GM18526 (cell line): ENCODE data around the gene EVL.

Experiments
- POLR2A ChIP-seq: IDR thresholded peaks from 3 replicates; pipeline ENCODE4 v1.6.1; 2011; ENCODE audit not compliant: insufficient read length; ENCODE audit errors: extremely low read depth

The EVL gene

DNA sequence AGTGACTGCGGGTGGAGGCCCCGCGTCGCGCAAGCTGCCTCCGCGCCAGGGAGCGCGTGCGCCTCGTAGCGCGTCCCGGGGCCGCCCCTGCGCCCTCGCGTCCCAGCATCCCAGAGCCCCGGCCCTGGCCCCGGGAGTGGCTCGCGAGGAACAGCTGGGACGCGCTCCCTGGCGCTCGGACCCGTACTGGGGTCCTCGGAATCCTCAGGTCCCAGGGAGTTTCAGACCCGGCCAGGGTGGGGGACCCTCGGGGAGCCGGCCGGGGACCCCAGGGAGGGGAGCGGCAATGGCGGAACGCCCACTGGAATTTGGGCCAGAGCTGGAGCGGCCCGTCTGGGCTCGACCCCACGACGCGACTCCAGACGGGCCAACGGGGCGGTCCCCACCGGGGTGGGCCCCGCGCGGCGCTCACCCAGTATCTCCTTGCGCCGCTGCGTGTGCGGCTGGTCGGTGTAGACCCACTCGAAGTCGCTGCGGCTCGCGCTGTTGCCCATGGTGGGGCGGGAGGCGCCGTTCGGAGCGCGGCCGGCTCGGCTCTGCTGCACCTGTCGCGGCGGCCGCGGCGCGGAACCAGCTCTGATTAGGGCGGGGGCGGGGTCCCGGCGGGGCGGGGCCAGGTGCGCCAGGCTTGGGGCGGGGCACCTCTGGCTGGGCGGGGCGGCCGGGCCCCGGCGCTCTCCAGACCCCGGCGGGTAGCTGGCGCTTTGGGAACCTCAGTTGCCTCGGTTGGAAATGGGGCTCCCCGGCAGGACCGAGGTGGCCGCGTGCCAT lies 94.1 kb downstream of the EVL start, which contains the start of gene DEGS2:
Gene DEGS2, minus strand, starts transcription at position 552 of the 771 bp plus-strand sequence. Its CDS starts 58 bp downstream, at position 494.
- no peak for TF ChIP-seq POLR2A

DNA sequence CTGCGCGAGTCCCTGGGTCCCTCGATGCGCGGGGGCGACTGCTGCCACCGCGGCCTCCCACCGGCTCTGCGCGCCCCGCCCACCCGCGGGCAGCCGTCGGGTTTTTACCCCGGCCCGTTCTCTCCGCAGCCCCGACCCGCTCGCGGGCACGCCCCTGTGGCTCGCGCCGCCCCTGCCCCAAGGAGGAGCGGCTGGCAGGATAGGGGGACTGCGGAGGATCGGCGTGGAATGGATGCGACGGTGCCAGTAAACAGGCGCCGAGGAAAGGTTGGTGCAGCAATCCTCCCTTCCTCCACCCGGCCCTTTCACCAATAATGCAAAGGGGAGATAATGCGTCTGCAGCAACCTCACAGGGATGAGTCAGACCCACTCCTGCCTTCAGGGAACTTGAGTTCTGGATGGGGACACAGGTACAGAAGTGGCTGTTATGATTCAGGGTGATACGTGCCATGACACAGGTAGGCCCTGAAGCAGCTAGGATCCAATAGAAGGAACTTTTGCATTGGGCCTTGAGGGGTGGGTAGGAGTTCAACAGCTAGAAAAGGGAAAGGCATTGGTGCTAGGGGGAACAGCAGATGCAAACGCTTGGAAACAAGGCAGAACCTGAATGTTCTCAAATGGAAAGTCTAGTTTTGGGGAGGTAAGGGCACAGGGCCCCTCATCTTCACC lies 94.8 kb downstream of the EVL start:
- no peak for TF ChIP-seq POLR2A

DNA sequence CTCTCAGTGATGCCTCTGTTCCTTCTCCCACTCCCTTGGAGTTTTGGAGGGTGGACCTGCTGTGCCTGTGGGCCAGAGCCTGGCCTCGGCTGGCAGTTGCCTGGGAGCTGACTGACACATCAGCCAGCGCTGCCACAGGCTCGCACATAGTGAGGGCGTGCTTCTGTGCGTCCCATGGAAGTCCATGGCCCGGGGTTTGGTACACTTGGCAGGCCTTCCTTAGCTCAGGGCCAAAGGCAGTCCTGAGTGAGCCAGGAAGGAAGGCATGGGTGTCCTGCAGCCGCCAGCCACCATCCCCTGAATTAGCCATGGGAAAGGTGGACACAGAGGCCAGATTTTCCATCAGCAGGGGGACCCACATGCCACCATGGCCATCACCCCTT lies 95.3 kb downstream of the EVL start:
- no peak for TF ChIP-seq POLR2A

DNA sequence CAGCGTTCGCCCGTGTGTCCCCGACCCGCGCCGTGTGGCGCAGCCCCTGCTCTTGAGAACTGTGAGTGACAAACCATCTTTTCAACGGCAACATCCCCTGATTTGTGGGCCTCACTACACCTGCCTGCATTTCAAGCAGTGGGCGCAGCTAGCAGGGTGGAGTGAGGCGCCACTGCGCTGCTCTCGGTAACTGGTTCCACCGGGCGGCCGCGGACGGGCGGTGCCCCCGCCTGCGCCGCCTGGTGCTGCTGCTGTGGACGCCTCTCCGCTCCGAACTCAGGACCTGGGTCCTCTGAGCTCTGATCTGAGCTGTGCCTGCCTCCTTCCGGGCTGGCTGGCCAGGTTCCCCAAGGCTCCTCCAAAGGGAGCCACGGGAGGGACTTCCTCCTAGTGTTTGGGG lies 100.2 kb downstream of the EVL start:
- TF ChIP-seq POLR2A, result no peak

DNA sequence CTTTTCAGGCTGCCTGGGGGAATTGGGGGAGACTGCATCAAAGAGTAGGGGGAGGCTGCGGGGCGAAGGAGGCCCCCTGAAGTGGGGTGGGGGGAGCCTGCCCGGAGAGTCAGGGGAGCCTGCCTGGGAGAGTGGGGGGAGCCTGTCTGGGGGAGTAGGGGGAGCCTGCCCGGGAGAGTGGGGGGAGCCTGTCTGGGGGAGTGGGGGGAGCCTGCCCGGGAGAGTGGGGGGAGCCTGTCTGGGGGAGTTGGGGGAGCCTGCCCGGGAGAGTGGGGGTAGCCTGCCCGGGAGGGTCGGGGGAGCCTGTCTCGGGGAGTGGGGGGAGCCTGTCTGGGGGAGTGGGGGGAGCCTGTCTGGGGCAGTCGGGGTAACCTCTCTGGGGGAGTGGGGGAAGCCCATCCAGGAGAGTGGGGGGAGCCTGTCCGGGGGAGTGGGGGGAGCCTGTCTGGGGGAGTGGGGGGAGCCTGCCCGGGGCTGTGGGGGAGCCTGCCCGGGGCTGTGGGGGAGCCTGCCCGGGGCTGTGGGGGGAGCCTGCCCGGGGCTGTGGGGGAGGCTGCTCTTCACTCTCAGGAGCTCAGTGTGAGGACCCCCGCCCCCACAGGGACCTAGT lies 100.7 kb downstream of the EVL start:
- no peak for TF ChIP-seq POLR2A

DNA sequence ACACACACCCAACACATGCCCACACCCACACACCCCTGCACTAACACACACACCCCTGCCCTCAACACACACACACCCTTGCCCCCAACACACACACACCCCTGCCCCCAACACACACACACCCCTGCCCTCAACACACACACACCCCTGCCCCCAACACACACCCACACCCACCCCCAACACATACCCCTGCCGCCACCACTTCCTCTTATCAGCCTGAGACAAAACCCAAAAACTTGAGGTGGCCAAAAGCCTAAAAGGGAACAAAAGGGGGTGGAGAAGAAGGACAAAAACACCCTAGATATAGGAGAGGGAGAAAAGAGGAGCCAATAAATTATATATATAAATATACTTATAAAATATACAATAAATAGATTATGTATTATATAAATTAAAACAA lies 103.3 kb downstream of the EVL start:
- TF ChIP-seq POLR2A, result no peak

DNA sequence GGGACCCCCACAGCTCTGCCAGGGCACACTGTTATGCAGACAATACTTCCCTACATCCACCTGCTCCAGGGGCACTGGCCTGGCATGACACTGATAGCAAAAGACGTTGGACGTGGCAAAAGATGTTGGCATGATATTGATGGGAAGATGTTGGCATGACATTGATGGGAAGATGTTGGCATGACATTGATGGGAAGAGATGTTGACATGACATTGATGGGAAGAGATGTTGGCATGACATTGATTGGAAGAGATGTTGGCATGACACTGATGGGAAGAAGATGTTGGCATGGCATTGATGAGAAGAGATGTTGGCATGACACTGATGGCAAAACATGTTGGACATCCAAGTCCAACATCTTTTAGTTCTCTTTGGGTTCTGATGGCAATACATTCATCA lies 105.7 kb downstream of the EVL start:
- TF ChIP-seq POLR2A, result no peak

DNA sequence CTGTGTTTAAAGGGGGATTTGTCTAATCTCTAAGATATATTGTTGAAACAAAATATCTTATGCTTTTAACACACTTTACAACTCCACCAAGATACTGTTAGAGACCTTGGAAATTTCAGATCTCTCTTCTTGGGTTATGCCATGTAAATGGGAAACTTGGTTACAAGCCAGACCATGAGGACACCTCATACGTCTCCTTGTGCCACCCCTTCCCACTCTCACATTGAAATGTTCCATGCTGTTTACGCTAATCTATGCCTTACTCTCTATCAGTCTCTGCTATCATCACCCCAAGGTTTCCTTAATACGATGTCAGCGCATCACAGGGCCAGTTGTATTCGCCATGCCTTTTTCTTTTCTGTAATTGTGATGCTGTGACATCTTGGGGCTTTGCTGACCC lies 107.6 kb downstream of the EVL start:
- no peak for TF ChIP-seq POLR2A

DNA sequence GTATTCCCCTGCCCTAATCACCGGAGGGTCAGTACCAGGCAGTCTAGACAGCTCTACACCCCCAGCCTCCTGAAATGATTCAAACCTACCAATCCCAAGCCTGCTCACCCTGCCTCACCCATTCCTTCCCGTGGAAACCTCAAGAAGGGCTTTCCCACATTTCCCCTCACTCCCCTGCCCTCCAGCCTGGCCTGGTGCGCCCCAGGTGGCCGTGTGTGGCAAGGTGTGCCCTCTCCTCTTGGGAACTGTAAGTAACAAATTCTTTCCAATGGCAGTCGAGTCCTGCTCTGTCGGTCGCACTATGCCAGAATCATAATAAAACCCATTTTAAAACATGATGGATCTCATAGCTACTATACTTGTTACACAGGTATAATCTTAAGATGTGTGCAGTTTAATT lies 108.1 kb downstream of the EVL start:
- TF ChIP-seq POLR2A, result no peak

DNA sequence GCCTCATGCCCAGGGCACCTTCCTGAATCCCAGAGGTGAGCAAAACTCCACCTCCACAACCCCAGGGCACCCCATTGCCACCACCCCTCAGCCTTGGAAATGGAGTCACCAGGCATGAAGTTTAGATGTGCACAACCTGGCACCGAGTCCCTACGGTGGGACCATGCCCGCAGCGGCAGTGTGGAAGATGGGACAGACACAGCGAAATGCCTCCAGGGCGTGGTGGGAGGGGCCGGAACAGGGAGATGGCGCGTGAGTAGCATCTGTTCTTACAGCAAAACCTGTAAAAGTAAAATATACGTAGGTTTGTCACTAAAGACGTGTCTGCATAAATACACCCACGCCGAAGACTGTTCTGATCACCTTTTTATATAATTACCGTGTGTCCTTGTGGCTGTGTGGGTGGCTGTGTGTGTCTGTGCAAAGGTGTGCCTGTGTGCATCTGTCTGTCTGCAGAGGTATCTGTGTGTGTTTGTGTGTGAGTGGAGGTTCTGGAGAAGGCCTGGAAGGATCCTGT lies 111.6 kb downstream of the EVL start:
- no peak for TF ChIP-seq POLR2A

DNA sequence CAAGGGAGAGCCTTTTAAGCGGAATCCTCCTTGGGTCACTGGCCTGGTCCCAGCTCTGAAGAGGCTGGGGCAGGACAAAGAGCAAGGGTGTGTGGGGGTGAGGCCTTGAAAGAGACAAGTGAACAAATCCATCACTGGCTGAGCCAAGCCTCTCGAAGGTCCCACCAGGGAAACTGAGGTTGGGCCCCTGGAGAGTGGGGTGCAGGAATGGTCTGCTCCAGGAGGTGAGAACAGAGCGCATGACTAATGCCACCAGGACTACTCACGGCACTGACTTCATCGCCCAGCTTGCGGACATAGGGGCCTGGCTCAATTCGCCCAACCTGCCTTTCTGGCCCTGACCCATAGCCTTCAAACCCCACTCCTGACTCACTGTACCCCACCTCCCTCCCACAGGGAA lies 113.5 kb downstream of the EVL start:
- TF ChIP-seq POLR2A, result no peak

DNA sequence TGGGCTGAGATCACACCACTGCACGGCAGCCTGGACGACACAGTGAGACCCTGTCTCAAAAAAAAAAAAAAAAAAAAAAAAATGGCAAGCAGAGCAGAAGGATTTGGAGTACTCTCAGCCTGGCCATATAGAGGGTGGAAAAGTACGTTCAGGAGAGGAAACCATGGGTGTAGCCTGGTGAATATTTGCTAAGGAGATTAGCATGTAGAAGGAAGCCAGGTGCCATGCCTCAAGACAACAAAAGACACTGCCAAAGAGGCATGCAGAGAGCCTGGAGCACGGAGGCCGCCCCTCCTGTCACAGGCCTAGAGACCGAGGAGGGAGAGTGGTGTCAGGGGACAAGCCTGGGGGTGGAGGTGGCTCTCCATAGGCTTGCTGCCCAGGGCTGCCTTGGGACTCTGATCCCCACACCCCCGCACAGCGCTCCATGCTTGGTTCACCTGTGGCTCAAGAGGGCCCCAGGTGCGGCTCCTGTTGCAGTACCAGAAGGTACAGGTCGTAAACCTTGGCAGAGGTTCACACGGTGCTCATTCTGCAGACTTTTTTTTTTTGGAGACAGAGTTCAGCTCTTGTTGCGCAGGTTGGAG lies 122.1 kb downstream of the EVL start:
- no peak for TF ChIP-seq POLR2A

DNA sequence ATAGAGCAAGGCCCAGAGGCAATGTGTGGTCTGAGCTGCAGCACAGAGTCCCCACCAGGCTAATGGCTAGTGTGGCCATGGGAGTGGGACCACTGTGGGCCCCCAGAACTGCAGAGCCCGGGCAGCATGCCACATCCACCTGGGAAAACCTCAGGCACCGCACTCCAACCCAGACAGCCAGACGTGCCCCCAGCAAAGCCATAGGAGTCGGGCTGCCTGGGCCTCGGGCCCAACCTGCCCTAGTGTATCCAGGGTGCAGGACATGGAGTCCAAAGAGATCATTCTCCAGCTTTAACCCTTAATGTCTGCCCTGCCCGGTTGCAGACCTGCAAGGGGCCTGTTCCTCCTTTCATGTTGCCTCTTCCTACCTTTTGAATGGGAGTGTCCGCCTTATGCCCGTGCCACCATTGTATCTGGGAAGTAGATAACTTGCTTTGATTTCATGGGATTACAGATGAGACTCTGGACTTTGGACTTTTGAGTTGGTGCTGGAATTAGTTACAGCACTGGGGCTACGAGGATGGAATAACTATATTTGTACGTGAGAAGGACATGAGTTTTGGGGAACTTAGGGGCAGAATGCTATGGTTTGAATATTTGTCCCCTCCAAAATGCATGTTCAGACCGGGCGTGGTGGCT lies 123.3 kb downstream of the EVL start:
- no peak for TF ChIP-seq POLR2A

DNA sequence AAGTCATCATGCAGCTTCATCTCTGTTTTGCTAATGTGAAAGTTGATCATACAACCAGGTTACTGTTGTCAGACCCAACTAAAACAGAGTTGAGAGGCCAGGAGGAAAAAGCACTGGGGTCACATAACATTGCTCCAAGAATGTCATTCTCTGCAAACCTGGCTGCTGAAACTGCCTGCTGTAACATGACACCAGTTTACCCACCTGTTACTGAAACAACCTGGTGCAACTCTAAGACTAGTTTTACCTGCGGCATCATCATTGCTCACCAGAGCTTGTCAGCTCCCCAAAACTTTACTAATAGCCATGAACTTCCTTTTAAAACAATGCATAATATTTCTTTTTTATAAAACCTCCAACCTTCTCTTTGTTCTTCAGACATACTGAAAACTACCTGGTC lies 124.9 kb downstream of the EVL start:
- no peak for TF ChIP-seq POLR2A

DNA sequence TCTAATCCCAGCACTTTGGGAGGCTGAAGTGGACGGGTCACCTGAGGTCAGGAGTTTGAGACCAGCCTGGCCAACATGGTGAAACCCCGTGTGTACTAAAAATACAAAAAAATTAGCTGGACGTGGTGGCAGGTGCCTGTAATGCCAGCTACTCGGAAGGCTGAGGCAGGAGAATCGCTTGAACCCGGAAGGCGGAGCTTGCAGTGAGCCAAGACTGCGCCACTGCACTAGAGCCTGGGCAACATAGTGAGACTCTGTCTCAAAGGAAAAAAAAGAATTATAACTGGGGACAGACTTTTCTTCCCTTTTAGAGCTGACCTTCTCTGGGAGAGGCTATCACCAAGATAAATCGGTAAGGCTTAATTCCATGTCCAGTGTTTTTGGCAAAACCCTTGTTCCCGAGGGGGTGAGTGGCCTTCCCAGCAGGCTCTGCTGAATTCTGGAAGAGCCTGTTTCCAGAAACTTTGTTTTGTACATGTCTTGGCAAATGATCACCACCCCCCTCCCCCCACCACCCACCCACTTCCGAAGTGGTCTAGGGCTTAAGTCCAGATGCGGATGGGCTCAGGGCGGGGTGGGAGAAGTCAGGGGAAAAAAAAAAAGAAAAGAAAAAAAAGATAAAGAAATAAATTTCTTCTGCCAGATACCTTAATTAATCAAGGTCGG lies 126.5 kb downstream of the EVL start:
- no peak for TF ChIP-seq POLR2A
